ENCODE data around the gene CRYBG3.

Gene CRYBG3

DNA sequence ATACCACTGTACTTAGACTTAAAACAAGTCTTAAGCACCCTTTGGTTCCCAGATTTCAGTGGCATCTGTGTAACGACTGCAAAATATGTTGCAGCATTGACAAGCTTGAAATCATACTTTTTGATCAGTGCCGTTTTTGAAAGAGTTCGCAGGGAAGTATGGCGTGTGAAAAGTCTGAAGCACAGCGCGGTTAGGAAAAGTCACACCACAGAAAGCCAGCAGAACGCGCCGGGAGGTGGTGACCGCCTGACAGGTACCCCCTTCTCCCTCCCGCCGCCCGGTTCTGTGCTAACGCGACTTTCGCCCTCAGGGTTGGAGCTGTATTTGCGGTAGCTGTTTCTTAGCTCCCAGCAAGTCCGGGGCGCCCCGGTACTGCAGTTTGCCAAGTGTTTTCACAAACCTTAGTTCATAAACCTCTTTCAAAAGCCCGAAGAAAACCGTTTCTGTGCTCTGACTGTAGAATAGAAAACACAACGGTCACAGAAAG, 481 bp upstream of the CRYBG3 start (continued):
- TF ChIP-seq PRDM4 (tag by site-specific recombination; IDR thresholded peaks at IDR 0.05) (peak; percentile 81), ZXDB (tag by site-specific recombination; IDR thresholded peaks at IDR 0.05) (no peak), ZBTB21 (tag by site-specific recombination; IDR thresholded peaks at IDR 0.05) (no peak), GLIS2 (tag by site-specific recombination; IDR thresholded peaks at IDR 0.05) (0 out of 2 replicates have a peak, but pooled peaks have one; percentile 2), ZFP3 (tag by site-specific recombination; IDR thresholded peaks at IDR 0.05; ENCODE audit: low read depth) (no peak), BCL11B (tag by site-specific recombination; IDR thresholded peaks at IDR 0.05; ENCODE audit: low read depth) (no peak), ZNF670 (tag by site-specific recombination; IDR thresholded peaks at IDR 0.05; ENCODE audit: low read depth) (no peak), ZBTB7A (tag by site-specific recombination; IDR thresholded peaks at IDR 0.05; ENCODE audit: low read depth) (no peak), ZNF692 (tag by site-specific recombination; IDR thresholded peaks at IDR 0.05) (no peak), ZNF112 (tag by site-specific recombination; IDR thresholded peaks at IDR 0.05) (no peak)

GRCh38 chr3:97822359-97822775, 556 bp downstream of the CRYBG3 start:
- ChIA-PET CTCF (interaction anchor here (1.7 kb wide), 1 partner anchor 149 kb away, joined by 5 read pairs; the partner anchor contains the start of gene RIOX2), POLR2A (interaction anchor here (0.7 to 1.9 kb wide), 2 partner anchors 9 to 58 kb away, joined by 4 to 6 read pairs; partner anchors contain the start of gene ARL6)
- Histone ChIP-seq H3K4me1 (ENCODE audit: control insufficient read depth, insufficient read depth, low read length) (peaks cover 6% of the 10 kb centered on the region), H3K36me3 (ENCODE audit: control insufficient read depth in 2 of 2, insufficient read depth in 1 of 2, low read length in 2 of 2) (no peaks in the 10 kb centered on the region), H3K27ac (ENCODE audit: extremely low read depth, low read depth, low read length) (peak overlapping the region; percentile 44; the same call in 1 of the 2 replicates), H3K9me3 (ENCODE audit: control insufficient read depth, insufficient read depth, low read depth, low read length) (no peaks in the 10 kb centered on the region), H3K4me3 (ENCODE audit: low read depth, low read length) (peak overlapping the region; percentile 86)
- peak; percentile 88 for TF ChIP-seq PRDM1 (tag by site-specific recombination; IDR thresholded peaks at IDR 0.05)
- TF ChIP-seq ZBTB26 (tag by site-specific recombination; optimal IDR thresholded peaks at IDR 0.05): peak; percentile 53
- TF ChIP-seq, protein P1, sequence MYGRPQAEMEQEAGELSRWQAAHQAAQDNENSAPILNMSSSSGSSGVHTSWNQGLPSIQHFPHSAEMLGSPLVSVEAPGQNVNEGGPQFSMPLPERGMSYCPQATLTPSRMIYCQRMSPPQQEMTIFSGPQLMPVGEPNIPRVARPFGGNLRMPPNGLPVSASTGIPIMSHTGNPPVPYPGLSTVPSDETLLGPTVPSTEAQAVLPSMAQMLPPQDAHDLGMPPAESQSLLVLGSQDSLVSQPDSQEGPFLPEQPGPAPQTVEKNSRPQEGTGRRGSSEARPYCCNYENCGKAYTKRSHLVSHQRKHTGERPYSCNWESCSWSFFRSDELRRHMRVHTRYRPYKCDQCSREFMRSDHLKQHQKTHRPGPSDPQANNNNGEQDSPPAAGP (tag by site-specific recombination; IDR thresholded peaks at IDR 0.05): no peak
- TF ChIP-seq ZNF626 (tag by site-specific recombination; IDR thresholded peaks at IDR 0.05): no peak
- no peak for TF ChIP-seq ZNF768 (tag by site-specific recombination; IDR thresholded peaks at IDR 0.05)
- TF ChIP-seq ZNF239 (tag by site-specific recombination; IDR thresholded peaks at IDR 0.05): no peak
- TF ChIP-seq ZNF335 (tag by site-specific recombination; conservative IDR thresholded peaks at IDR 0.05): peak; percentile 88
- TF ChIP-seq, protein P2, sequence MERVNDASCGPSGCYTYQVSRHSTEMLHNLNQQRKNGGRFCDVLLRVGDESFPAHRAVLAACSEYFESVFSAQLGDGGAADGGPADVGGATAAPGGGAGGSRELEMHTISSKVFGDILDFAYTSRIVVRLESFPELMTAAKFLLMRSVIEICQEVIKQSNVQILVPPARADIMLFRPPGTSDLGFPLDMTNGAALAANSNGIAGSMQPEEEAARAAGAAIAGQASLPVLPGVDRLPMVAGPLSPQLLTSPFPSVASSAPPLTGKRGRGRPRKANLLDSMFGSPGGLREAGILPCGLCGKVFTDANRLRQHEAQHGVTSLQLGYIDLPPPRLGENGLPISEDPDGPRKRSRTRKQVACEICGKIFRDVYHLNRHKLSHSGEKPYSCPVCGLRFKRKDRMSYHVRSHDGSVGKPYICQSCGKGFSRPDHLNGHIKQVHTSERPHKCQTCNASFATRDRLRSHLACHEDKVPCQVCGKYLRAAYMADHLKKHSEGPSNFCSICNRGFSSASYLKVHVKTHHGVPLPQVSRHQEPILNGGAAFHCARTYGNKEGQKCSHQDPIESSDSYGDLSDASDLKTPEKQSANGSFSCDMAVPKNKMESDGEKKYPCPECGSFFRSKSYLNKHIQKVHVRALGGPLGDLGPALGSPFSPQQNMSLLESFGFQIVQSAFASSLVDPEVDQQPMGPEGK (tag by site-specific recombination; IDR thresholded peaks at IDR 0.05): peak; percentile 22; the same call in 1 of the 2 replicates
- TF ChIP-seq ZNF394 (tag by site-specific recombination; IDR thresholded peaks at IDR 0.05; ENCODE audit: borderline replicate concordance): 0 out of 2 replicates have a peak, but pooled peaks have one; percentile 36
- no peak for TF ChIP-seq ZNF133 (tag by site-specific recombination; IDR thresholded peaks at IDR 0.05)
- no peak for TF ChIP-seq ZNF174 (tag by site-specific recombination; IDR thresholded peaks at IDR 0.05)
- TF ChIP-seq PRDM2 (tag by site-specific recombination; IDR thresholded peaks at IDR 0.05; ENCODE audit: borderline replicate concordance): no peak
